ENCODE data around the gene KDM5C. TPM values are rescaled to one million over a fixed set of nuclear protein-coding genes. Genes with fewer than 3 reads are reported as not detected.
A peak's percentile ranks its signal among the peaks of the same experiment; 100 is the strongest.
"Not testable (repeated sequence)": the region's sequence is repeated elsewhere in the genome, so short reads cannot be mapped to it uniquely, and the experiment has no call there.

Gene KDM5C
- total RNA-seq, 6 experiments from 2014 or later, result 57.9 to 65.9 (median 61.4) TPM

GRCh38 chrX:53188763-53189162, 36.2 kb downstream of the KDM5C start:
- DNase-seq, result no peak
- TF ChIP-seq CTCF (IDR thresholded peaks at IDR 0.05), result no peak

GRCh38 chrX:53186351-53186750, 38.7 kb downstream of the KDM5C start:
- no peak for TF ChIP-seq CTCF (IDR thresholded peaks at IDR 0.05)
- H3K4me1 Mint-ChIP-seq (ENCODE audit: low read depth), result peaks cover 32% of the 10 kb centered on the region
- H3K36me3 Mint-ChIP-seq (ENCODE audit: low read depth), result no peaks in the 10 kb centered on the region
- H3K9me3 Mint-ChIP-seq, result no peaks in the 10 kb centered on the region
- H3K27ac Mint-ChIP-seq, result peak overlapping the region; percentile 55
- no peaks in the 10 kb centered on the region for H3K27me3 Mint-ChIP-seq (ENCODE audit: insufficient read depth)
- DNase-seq, result peak; percentile 55
- no peak overlapping the region for H3K4me3 Mint-ChIP-seq

More at GRCh38 chrX:53188763-53189162, 36.2 kb downstream of the KDM5C start:
- no peaks in the 10 kb centered on the region for H3K36me3 Mint-ChIP-seq (ENCODE audit: low read depth)
- H3K27me3 Mint-ChIP-seq (ENCODE audit: insufficient read depth), result no peaks in the 10 kb centered on the region
- H3K4me1 Mint-ChIP-seq (ENCODE audit: low read depth), result peaks cover 32% of the 10 kb centered on the region
- no peaks in the 10 kb centered on the region for H3K9me3 Mint-ChIP-seq
- H3K4me3 Mint-ChIP-seq, result no peak overlapping the region
- H3K27ac Mint-ChIP-seq, result no peak overlapping the region

- no peaks in the 10 kb centered on the region for H3K9me3 Mint-ChIP-seq
- H3K4me3 Mint-ChIP-seq, result no peak overlapping the region
- DNase-seq, result peak; percentile 37
- H3K27ac Mint-ChIP-seq, result peak overlapping the region; percentile 34; the same call in 1 of the 2 replicates
- no peak for TF ChIP-seq CTCF (IDR thresholded peaks at IDR 0.05)
- H3K27me3 Mint-ChIP-seq (ENCODE audit: insufficient read depth), result no peaks in the 10 kb centered on the region
- H3K36me3 Mint-ChIP-seq (ENCODE audit: low read depth), result no peaks in the 10 kb centered on the region
- peaks cover 32% of the 10 kb centered on the region for H3K4me1 Mint-ChIP-seq (ENCODE audit: low read depth)
Observed at GRCh38 chrX:53184836-53185235, 40.2 kb downstream of the KDM5C start.

- Mint-ChIP-seq H3K36me3 (ENCODE audit: low read depth) (peaks cover 4% of the 10 kb centered on the region; the same call in 1 of the 2 replicates), H3K27me3 (ENCODE audit: insufficient read depth) (no peaks in the 10 kb centered on the region), H3K27ac (no peak overlapping the region), H3K4me1 (ENCODE audit: low read depth) (no peaks in the 10 kb centered on the region), H3K9me3 (peaks cover 3% of the 10 kb centered on the region; the same call in 1 of the 2 replicates), H3K4me3 (no peak overlapping the region)
- DNase-seq, result no peak
- TF ChIP-seq CTCF (IDR thresholded peaks at IDR 0.05), result peak; percentile 21; the same call in 1 of the 2 replicates
Observed at GRCh38 chrX:53171356-53171755, 53.7 kb downstream of the KDM5C start.

- no peak for DNase-seq
- Mint-ChIP-seq H3K27ac (no peak overlapping the region), H3K36me3 (ENCODE audit: low read depth) (no peaks in the 10 kb centered on the region)
Observed at GRCh38 chrX:53166103-53166502, 58.9 kb downstream of the KDM5C start.

GRCh38 chrX:53164566-53164965, 60.4 kb downstream of the KDM5C start:
- H3K36me3 Mint-ChIP-seq (ENCODE audit: low read depth); H3K9me3 Mint-ChIP-seq; H3K27ac Mint-ChIP-seq; H3K27me3 Mint-ChIP-seq (ENCODE audit: insufficient read depth); H3K4me3 Mint-ChIP-seq; DNase-seq: not testable (repeated sequence)
- H3K4me1 Mint-ChIP-seq (ENCODE audit: low read depth), result peaks cover 14% of the 10 kb centered on the region

More at GRCh38 chrX:53166103-53166502, 58.9 kb downstream of the KDM5C start:
- no peak overlapping the region for H3K4me3 Mint-ChIP-seq
- H3K4me1 Mint-ChIP-seq (ENCODE audit: low read depth), result no peaks in the 10 kb centered on the region; the same call in 1 of the 2 replicates
- no peak for TF ChIP-seq CTCF (IDR thresholded peaks at IDR 0.05)
- no peaks in the 10 kb centered on the region for H3K27me3 Mint-ChIP-seq (ENCODE audit: insufficient read depth)
- no peaks in the 10 kb centered on the region for H3K9me3 Mint-ChIP-seq

All from HFFc6 (cell line).